HG02938 (cell line): ENCODE data around the gene TRMU.

ENCODE experiments used
- ATAC-seq: cut with Tn5 transposase; IDR thresholded peaks from one replicate; pipeline ENCODE4 v1.9.1; 2021; ENCODE audit warnings: mild to moderate bottlenecking, moderate library complexity; ENCODE audit not compliant: unreplicated experiment

TRMU gene

GRCh38 chr22:46406349-46406748 is 70.8 kb downstream of the TRMU start:
- ATAC-seq = no peak

DNA sequence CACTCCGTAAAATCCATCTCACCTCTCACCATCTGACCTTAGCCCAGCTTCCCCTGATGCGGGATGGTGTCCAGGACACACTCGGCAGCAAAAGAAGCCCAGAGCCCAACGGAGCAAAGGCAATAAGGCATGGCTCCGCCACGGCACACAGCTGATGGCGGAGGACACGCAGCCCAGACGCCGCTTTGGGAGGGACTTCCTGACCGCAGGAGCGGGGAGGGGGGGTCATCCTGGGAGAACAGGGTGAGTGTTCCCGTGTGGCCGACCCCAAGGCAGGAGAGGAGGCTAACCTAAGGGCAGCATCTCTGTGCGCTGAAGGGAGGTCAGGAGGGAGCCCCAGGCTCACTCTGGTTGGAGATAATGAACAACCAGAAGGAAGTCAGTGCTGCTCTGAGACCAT is 71.3 kb downstream of the TRMU start:
- ATAC-seq = no peak
